Karpas-422 (cell line): ENCODE data around the gene BID. TPM values are rescaled to one million over a fixed set of nuclear protein-coding genes. Genes with fewer than 3 reads are reported as not detected.
"Not testable (repeated sequence)": the region's sequence is repeated elsewhere in the genome, so short reads cannot be mapped to it uniquely, and the experiment has no call there.

Experiments
- DNase-seq: peaks from one replicate; pipeline ENCODE4 v3.0.0-alpha.2; 2015
- H2AFZ ChIP-seq: fragments of 200-600 bp; sonication (generic); 2 replicates; pipeline ENCODE4 v1.6.1; 2014; ENCODE audit warnings: antibody characterized with exemption, low read length, mixed read lengths
- H3K27ac ChIP-seq: fragments of 200-600 bp; sonication (generic); 2 replicates; pipeline ENCODE4 v1.5.1; 2014; ENCODE audit warnings: mild to moderate bottlenecking, low read length, moderate library complexity
- H3K27me3 ChIP-seq: fragments of 200-600 bp; sonication (generic); 2 replicates; pipeline ENCODE4 v1.6.1; 2014; ENCODE audit warnings: low read length, mixed read lengths
- H3K36me3 ChIP-seq: fragments of 200-600 bp; sonication (generic); 2 replicates; pipeline ENCODE4 v1.6.1; 2014; ENCODE audit warnings: low read length, mixed read lengths; ENCODE audit not compliant: insufficient read depth
- H3K4me1 ChIP-seq: fragments of 200-600 bp; sonication (generic); 2 replicates; pipeline ENCODE4 v1.6.1; 2014; ENCODE audit warnings: mild to moderate bottlenecking, low read length, mixed read lengths
- H3K4me2 ChIP-seq: fragments of 200-600 bp; sonication (generic); 2 replicates; pipeline ENCODE4 v1.6.1; 2014; ENCODE audit warnings: low read length, low read depth, mild to moderate bottlenecking; ENCODE audit not compliant: poor library complexity, severe bottlenecking
- H3K4me3 ChIP-seq: fragments of 200-600 bp; sonication (generic); 2 replicates; pipeline ENCODE4 v1.5.1; 2014; ENCODE audit warnings: mild to moderate bottlenecking, antibody characterized with exemption, low read length, mixed read lengths
- H3K79me2 ChIP-seq: fragments of 200-600 bp; sonication (generic); 2 replicates; pipeline ENCODE4 v1.6.1; 2014; ENCODE audit warnings: mild to moderate bottlenecking, low read length, mixed read lengths
- H3K9ac ChIP-seq: fragments of 200-600 bp; sonication (generic); 2 replicates; pipeline ENCODE4 v1.6.0; 2014; ENCODE audit warnings: low read length
- H3K9me2 ChIP-seq: fragments of 200-600 bp; sonication (generic), shearing (Covaris generic); replicated peaks from 2 replicates; pipeline ENCODE4 v1.6.0; 2014; ENCODE audit warnings: mild to moderate bottlenecking, low read length, moderate library complexity; ENCODE audit not compliant: insufficient read depth
- H3K9me3 ChIP-seq: fragments of 300-700, 200-600 bp; sonication (generic); 2 replicates; pipeline ENCODE4 v1.6.1; 2014; ENCODE audit warnings: low read length, mixed read lengths
- H4K20me1 ChIP-seq: fragments of 200-600 bp; sonication (generic); 2 replicates; pipeline ENCODE4 v1.6.1; 2014; ENCODE audit warnings: mild to moderate bottlenecking, antibody characterized with exemption, low read length, low read depth; ENCODE audit not compliant: insufficient read depth
- total RNA-seq: library from RNA; depleted of rRNA; stranded (reverse); fragments of >200 nt; shearing (Covaris generic); gene quantifications from 2 replicates; pipeline ENCODE4 v1.2.3, GENCODE V29; 2014; ENCODE audit warnings: low replicate concordance

Gene BID
- total RNA-seq, 1 experiment from 2014 or later, result 51.7 TPM

DNA sequence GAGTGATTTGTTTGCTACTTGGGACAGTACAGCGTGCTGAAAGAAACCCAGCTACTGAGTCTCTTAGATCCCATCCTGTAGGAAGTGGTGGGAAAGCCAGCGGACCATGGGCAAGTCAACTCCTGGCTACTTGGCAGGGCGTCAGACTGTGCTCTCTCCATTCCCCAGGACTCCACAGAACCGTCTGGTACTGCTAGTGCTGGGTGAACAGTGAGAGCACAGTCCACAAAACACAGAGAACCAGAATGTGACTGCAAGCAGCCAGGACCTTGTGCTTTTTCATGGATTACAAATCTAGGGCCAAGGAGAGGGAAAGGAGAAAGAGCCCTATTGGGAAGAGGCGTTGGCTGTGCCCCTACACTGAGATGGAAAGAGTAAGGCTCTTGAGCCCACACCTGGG, 10.2 kb downstream of the BID start:
- H3K9ac ChIP-seq, result no peak overlapping the region
- H3K9me2 ChIP-seq, result no peaks in the 10 kb centered on the region
- H4K20me1 ChIP-seq, result 0 out of 2 replicates have a peak, but pooled peaks cover 9% of the 10 kb centered on the region
- no peaks in the 10 kb centered on the region for H3K9me3 ChIP-seq
- H3K4me1 ChIP-seq, result no peaks in the 10 kb centered on the region
- H3K27ac ChIP-seq, result no peak overlapping the region
- H3K4me3 ChIP-seq, result no peak overlapping the region
- H2AFZ ChIP-seq, result no peak overlapping the region
- H3K36me3 ChIP-seq, result no peaks in the 10 kb centered on the region; the same call in 1 of the 2 replicates
- no peaks in the 10 kb centered on the region for H3K27me3 ChIP-seq
- DNase-seq, result no peak
- peaks cover 88% of the 10 kb centered on the region for H3K79me2 ChIP-seq
- no peak overlapping the region for H3K4me2 ChIP-seq

DNA sequence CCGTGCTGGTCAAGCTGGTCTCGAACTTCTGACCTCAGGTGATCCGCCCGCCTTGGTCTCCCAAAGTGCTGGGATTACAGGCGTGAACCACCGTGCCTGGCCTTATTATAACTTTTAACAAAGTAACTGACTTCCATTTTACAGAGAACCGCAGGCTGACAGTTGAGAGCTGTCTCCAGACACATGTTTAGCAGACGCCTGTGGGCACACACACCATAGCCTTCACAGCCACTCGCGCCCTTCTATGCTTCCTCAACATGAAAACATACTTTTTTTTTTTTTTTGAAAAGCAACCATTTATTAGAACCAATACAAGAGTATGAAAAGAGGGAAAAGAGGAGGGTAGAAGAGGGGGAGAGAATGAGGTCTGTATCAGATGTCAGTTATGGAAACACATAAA, 10.8 kb downstream of the BID start:
- not testable (repeated sequence) for H3K9me3 ChIP-seq, H3K9me2 ChIP-seq, H3K27ac ChIP-seq, H3K27me3 ChIP-seq, H3K4me1 ChIP-seq, DNase-seq, H2AFZ ChIP-seq, H3K4me2 ChIP-seq, H3K4me3 ChIP-seq, H3K9ac ChIP-seq, H3K36me3 ChIP-seq
- Histone ChIP-seq H4K20me1 (peaks cover 11% of the 10 kb centered on the region; the same call in 1 of the 2 replicates), H3K79me2 (peaks cover 90% of the 10 kb centered on the region)

DNA sequence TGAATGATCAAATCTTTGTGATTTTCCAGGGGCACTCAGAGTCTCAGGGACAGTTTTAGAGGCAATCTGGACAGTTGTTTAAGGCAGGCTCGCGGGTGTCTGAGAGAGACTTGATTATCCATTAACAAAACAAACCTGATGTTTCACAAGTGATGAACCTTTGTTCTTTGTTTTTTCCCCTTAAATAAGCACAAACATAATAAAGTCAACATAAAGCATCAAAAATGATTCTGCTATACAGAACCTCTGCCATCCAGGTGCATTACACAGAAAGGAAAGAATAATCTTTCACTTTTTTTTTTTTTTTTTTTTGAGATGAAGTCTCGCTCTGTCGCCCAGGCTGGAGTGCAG, 13.2 kb downstream of the BID start:
- no peak for DNase-seq
- no peak overlapping the region for H3K4me3 ChIP-seq
- no peaks in the 10 kb centered on the region for H3K36me3 ChIP-seq
- H2AFZ ChIP-seq, result no peak overlapping the region
- no peaks in the 10 kb centered on the region for H3K27me3 ChIP-seq
- H4K20me1 ChIP-seq, result peaks cover 14% of the 10 kb centered on the region; the same call in 1 of the 2 replicates
- no peaks in the 10 kb centered on the region for H3K9me2 ChIP-seq
- H3K79me2 ChIP-seq, result peaks cover 90% of the 10 kb centered on the region
- no peak overlapping the region for H3K4me2 ChIP-seq
- no peaks in the 10 kb centered on the region for H3K9me3 ChIP-seq
- H3K4me1 ChIP-seq, result no peaks in the 10 kb centered on the region
- no peak overlapping the region for H3K27ac ChIP-seq
- H3K9ac ChIP-seq, result no peak overlapping the region

DNA sequence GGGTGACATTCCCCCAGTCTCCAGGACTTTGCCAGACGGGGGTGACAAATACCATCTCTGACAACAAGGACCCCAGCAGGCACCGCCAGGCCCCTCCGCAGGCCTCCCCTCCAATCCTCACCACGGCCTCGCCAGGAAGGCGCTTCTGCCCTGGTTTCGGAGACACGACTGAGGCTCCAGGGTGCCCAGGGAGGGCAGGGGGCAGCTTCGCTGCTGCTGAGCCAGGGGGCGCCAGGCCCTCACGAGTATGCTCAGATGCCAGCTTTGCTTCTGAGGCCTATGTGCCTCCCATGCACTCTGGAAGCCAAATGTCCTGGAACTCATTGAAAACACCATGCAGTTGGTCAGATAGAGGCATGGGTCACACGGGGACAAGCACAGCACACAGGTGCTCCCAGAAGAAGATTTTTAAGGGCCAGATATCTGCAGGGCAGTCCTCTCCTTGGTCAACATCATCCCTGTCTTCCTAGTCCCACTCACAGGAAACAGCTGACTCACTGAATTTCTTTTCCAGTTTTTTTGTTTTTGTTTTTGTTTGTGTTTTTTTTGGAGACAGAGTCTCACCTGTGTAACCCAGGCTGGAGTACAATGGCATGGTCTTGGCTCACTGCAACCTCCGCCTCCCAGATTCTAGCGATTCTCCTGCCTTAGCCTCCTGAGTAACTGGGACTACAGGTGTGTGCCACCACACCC, 19.9 kb downstream of the BID start:
- Histone ChIP-seq H3K4me3 (no peak overlapping the region), H2AFZ (no peak overlapping the region), H3K36me3 (no peaks in the 10 kb centered on the region), H3K9ac (no peak overlapping the region), H3K4me2 (no peak overlapping the region), H3K9me3 (no peaks in the 10 kb centered on the region), H3K79me2 (peaks cover 79% of the 10 kb centered on the region), H3K4me1 (no peaks in the 10 kb centered on the region), H3K27ac (no peak overlapping the region), H3K9me2 (no peaks in the 10 kb centered on the region), H3K27me3 (no peaks in the 10 kb centered on the region), H4K20me1 (peaks cover 11% of the 10 kb centered on the region; the same call in 1 of the 2 replicates)
- DNase-seq, result no peak

DNA sequence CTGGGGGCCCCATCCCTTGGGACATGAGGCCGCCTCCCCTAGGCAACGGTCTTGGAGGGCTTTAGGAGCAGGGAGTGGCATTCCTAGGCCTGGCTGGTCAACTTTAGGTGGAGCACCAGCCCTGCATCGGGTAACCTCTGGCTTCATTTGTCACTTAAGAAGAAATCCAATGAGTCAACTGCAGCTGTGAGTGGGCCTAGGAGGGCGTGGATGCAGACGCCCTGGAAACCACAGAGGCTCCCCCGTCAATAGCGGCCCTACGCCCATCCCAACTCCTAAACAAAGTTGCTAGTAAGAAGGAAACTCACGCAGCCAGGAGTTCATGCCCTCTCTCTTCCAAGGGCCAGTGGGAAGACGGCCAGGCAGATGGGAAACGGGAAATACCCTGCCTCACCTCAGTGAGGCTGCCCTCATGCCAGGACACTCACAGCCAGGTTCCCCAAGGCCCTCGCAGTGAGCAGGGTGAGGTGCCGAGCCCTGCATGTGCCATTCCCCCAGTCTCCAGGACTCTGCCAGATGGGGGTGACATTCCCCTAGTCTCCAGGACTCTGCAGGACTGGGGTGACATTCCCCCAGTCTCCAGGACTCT, 20.8 kb downstream of the BID start:
- DNase-seq, result no peak

DNA sequence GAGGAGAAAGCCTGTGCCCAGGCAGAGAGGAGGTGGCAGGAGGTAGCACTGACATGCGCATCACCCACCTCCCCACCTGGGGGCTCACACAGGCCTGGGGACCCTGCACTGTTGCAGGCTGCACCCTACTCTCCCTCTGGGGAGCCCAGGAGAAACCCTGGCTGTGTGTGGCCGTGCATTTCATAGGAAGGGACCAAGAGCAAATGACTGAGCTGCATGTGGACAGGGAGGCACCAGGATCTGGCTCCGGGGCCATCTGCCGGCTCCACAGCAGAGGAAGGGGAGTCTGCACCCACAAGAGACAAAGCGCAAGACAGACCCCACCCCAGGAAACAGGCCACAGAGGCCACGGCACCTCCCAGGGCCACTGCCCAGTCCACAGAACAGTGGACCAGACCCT, 22.7 kb downstream of the BID start:
- no peaks in the 10 kb centered on the region for H3K9me2 ChIP-seq
- no peaks in the 10 kb centered on the region for H3K9me3 ChIP-seq
- no peak overlapping the region for H3K27ac ChIP-seq
- H3K36me3 ChIP-seq, result no peaks in the 10 kb centered on the region
- no peak overlapping the region for H3K4me3 ChIP-seq
- H3K79me2 ChIP-seq, result peaks cover 72% of the 10 kb centered on the region
- no peak overlapping the region for H2AFZ ChIP-seq
- no peak overlapping the region for H3K9ac ChIP-seq
- H3K4me1 ChIP-seq, result no peaks in the 10 kb centered on the region
- H3K4me2 ChIP-seq, result no peak overlapping the region
- 0 out of 2 replicates have a peak, but pooled peaks cover 6% of the 10 kb centered on the region for H4K20me1 ChIP-seq
- no peak for DNase-seq
- no peaks in the 10 kb centered on the region for H3K27me3 ChIP-seq

More for the DNA sequence above, 20.8 kb downstream of the BID start:
- Histone ChIP-seq H4K20me1 (peaks cover 10% of the 10 kb centered on the region; the same call in 1 of the 2 replicates), H3K4me3 (no peak overlapping the region), H3K27ac (no peak overlapping the region), H3K36me3 (no peaks in the 10 kb centered on the region), H3K79me2 (peaks cover 80% of the 10 kb centered on the region), H3K9me2 (no peaks in the 10 kb centered on the region), H3K9ac (no peak overlapping the region), H3K27me3 (no peaks in the 10 kb centered on the region), H3K4me2 (no peak overlapping the region), H2AFZ (no peak overlapping the region), H3K9me3 (no peaks in the 10 kb centered on the region), H3K4me1 (no peaks in the 10 kb centered on the region)

DNA sequence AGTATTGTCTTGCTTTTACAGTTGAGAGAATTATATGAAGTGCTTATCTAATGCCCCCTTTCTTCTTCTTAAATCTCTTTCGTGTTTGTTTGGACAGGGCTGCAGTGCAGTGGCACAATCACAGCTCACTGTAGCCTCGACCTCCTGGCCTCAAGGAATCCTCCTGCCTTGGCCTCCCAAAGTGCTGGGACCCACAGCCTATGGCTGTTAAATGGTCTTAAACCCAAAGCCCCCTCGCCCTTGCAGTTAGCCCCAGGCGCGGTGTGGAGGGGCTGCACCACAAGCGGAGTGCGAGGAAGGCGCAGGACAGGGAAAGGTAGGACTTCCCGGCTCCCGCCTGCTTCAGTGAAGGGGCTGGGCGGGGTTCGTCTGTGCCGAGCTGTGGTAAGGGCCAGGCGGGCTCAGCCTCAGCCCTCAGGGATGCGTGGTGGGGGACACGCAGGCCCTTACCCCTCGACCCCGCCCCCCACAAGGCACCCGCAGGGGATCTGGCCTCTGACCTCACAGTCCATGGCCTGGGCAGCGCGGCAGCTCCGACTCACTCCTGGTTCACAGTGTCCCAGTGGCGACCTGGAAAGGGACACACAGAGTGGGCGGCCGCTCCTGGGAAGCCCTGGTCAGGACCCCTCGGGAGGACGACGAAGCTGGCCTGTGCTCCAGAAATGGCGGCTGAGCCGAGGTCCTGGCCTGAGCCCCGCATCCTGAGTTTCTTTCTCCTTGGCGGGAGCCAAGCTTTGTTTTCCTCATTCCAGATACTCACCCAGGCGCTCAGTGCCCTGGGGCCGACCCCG, 24.5 kb downstream of the BID start:
- no peak overlapping the region for H2AFZ ChIP-seq
- no peaks in the 10 kb centered on the region for H3K36me3 ChIP-seq
- peaks cover 62% of the 10 kb centered on the region for H3K79me2 ChIP-seq
- no peak overlapping the region for H3K4me3 ChIP-seq
- no peak overlapping the region for H3K4me2 ChIP-seq
- H3K27me3 ChIP-seq, result no peaks in the 10 kb centered on the region
- no peaks in the 10 kb centered on the region for H3K4me1 ChIP-seq
- H3K9ac ChIP-seq, result no peak overlapping the region
- H4K20me1 ChIP-seq, result 0 out of 2 replicates have a peak, but pooled peaks cover 4% of the 10 kb centered on the region
- H3K9me3 ChIP-seq, result no peaks in the 10 kb centered on the region
- H3K9me2 ChIP-seq, result no peaks in the 10 kb centered on the region
- DNase-seq, result no peak
- no peak overlapping the region for H3K27ac ChIP-seq
